GM12891 (cell line): ENCODE measurements around the gene COMT.

Experiments
- PAX5 ChIP-seq: IDR thresholded peaks from 2 replicates; pipeline ENCODE4 v1.6.1; 2011; ENCODE audit warnings: low read length, moderate library complexity, mild to moderate bottlenecking; ENCODE audit not compliant: insufficient read depth, severe bottlenecking
- POLR2A ChIP-seq: IDR thresholded peaks from 2 replicates; pipeline ENCODE4 v1.6.1; 2011; ENCODE audit warnings: low read depth, low read length, control low read depth
- POLR2AphosphoS5 ChIP-seq: IDR thresholded peaks from 2 replicates; pipeline ENCODE4 v1.6.1; 2011; ENCODE audit warnings: low read depth, low read length, control low read depth
- POU2F2 ChIP-seq: IDR thresholded peaks from 2 replicates; pipeline ENCODE4 v1.6.1; 2011; ENCODE audit warnings: low read depth, mild to moderate bottlenecking, control low read depth, low read length, moderate library complexity
- SPI1 ChIP-seq: IDR thresholded peaks from 2 replicates; pipeline ENCODE4 v1.6.1; 2011; ENCODE audit warnings: low read depth, low read length, control low read depth
- TAF1 ChIP-seq: IDR thresholded peaks from 2 replicates; pipeline ENCODE4 v1.6.1; 2011; ENCODE audit warnings: low read depth, low read length, control low read depth

- TF ChIP-seq POLR2AphosphoS5 (no peak), POLR2A (no peak), TAF1 (no peak), PAX5 (no peak), POU2F2 (no peak), SPI1 (no peak)
Observed at GRCh38 chr22:19983741-19984140, 42.2 kb downstream of the COMT start.
